Progenitor cell of endocrine pancreas (in vitro differentiated cells): ENCODE measurements around the gene TTLL11. TPM values are rescaled to one million over a fixed set of nuclear protein-coding genes. Genes with fewer than 3 reads are reported as not detected.

Source experiments
- DNase-seq: peaks from one replicate; pipeline ENCODE4 v3.0.0; 2021; ENCODE audit warnings: low spot score; ENCODE audit not compliant: unreplicated experiment
- H3K27ac Mint-ChIP-seq: 2 replicates; pipeline ENCODE4 v1.8.0; 2021; ENCODE audit warnings: mild to moderate bottlenecking, moderate library complexity, mixed read lengths
- H3K27me3 Mint-ChIP-seq: 2 replicates; pipeline ENCODE4 v1.8.0; 2021; ENCODE audit warnings: mixed read lengths
- H3K36me3 Mint-ChIP-seq: 2 replicates; pipeline ENCODE4 v1.8.0; 2022; ENCODE audit warnings: mixed read lengths; ENCODE audit not compliant: insufficient read depth
- H3K4me1 Mint-ChIP-seq: 2 replicates; pipeline ENCODE4 v1.8.0; 2021; ENCODE audit warnings: low read depth, mixed read lengths
- H3K4me3 Mint-ChIP-seq: 2 replicates; pipeline ENCODE4 v1.8.0; 2021; ENCODE audit warnings: low read depth, mild to moderate bottlenecking, moderate library complexity, mixed read lengths
- H3K9me3 Mint-ChIP-seq: 2 replicates; pipeline ENCODE4 v1.8.0; 2021; ENCODE audit warnings: low read depth, mixed read lengths
- CTCF ChIP-seq: fragments of 200-600 bp; sonication (generic); IDR thresholded peaks from one replicate; pipeline ENCODE4 v1.5.0; 2021; ENCODE audit warnings: antibody characterized with exemption, mild to moderate bottlenecking; ENCODE audit not compliant: unreplicated experiment
- total RNA-seq: library from RNA; stranded (reverse); gene quantifications from 2 replicates; pipeline ENCODE4 v1.2.1, GENCODE V29; 2021

TTLL11 gene
- total RNA-seq, 1 donor from 2014 or later, result 5.3 TPM

GRCh38 chr9:121786998-121787422, 306.1 kb downstream of the TTLL11 start:
- no peak for TF ChIP-seq CTCF
- DNase-seq, result no peak
- no peaks in the 10 kb centered on the region for H3K4me1 Mint-ChIP-seq
- peaks cover 4% of the 10 kb centered on the region for H3K36me3 Mint-ChIP-seq
- no peak overlapping the region for H3K4me3 Mint-ChIP-seq
- peaks cover 3% of the 10 kb centered on the region for H3K9me3 Mint-ChIP-seq
- H3K27me3 Mint-ChIP-seq, result peaks cover 13% of the 10 kb centered on the region
- H3K27ac Mint-ChIP-seq, result no peak overlapping the region

- peak overlapping the region; percentile 17 for H3K27ac Mint-ChIP-seq
- DNase-seq, result no peak
- H3K9me3 Mint-ChIP-seq, result peaks cover 3% of the 10 kb centered on the region
- peaks cover 9% of the 10 kb centered on the region for H3K27me3 Mint-ChIP-seq
- TF ChIP-seq CTCF, result no peak
- no peaks in the 10 kb centered on the region for H3K4me1 Mint-ChIP-seq
- no peak overlapping the region for H3K4me3 Mint-ChIP-seq
- peaks cover 4% of the 10 kb centered on the region for H3K36me3 Mint-ChIP-seq
These were observed 306.6 kb downstream of the TTLL11 start for GRCh38 chr9:121786543-121786948.

- Mint-ChIP-seq H3K9me3 (no peaks in the 10 kb centered on the region), H3K4me1 (no peaks in the 10 kb centered on the region), H3K27ac (no peak overlapping the region), H3K4me3 (no peak overlapping the region), H3K36me3 (peaks cover 7% of the 10 kb centered on the region), H3K27me3 (peaks cover 3% of the 10 kb centered on the region)
- no peak for DNase-seq
- TF ChIP-seq CTCF, result no peak
These were observed 307.2 kb downstream of the TTLL11 start for GRCh38 chr9:121785673-121786542.

GRCh38 chr9:121784731-121785411, 308.2 kb downstream of the TTLL11 start:
- H3K4me1 Mint-ChIP-seq, result peaks cover under 1% of the 10 kb centered on the region
- peaks cover 11% of the 10 kb centered on the region for H3K36me3 Mint-ChIP-seq
- no peak overlapping the region for H3K4me3 Mint-ChIP-seq
- TF ChIP-seq CTCF, result no peak
- DNase-seq, result no peak
- no peaks in the 10 kb centered on the region for H3K27me3 Mint-ChIP-seq
- no peaks in the 10 kb centered on the region for H3K9me3 Mint-ChIP-seq
- H3K27ac Mint-ChIP-seq, result no peak overlapping the region
